Activated T-cell treated with anti-CD3 and anti-CD28 coated beads, Interleukin-2, amount 50 U/mL, for 72 hours (primary cell): ENCODE results near the gene CTTN. TPM values are rescaled to one million over a fixed set of nuclear protein-coding genes. Genes with fewer than 3 reads are reported as not detected.

Experiments
- ATAC-seq, 2 donors: fragments of 150-1000 bp; cut with Tn5 transposase; replicated peaks in 1 of 2; 2 replicates each; pipeline ENCODE4 v1.10.0; 2021; ENCODE audit warnings: moderate library complexity in 2 of 2, mild to moderate bottlenecking in 1 of 2
- DNase-seq, 2 donors: peaks; one replicate each; pipeline ENCODE4 v3.0.0; 2021 to 2022; ENCODE audit warnings: mixed read lengths in 1 of 2
- H3K27ac Mint-ChIP-seq: one replicate; pipeline ENCODE4 v1.8.0; 2022; ENCODE audit warnings: mild to moderate bottlenecking, moderate library complexity, mixed read lengths
- H3K27me3 Mint-ChIP-seq: one replicate; pipeline ENCODE4 v1.8.0; 2022; ENCODE audit warnings: low read depth, mixed read lengths
- H3K36me3 Mint-ChIP-seq, 2 donors: one replicate each; pipeline ENCODE4 v1.8.0; 2022; ENCODE audit warnings: mixed read lengths in 2 of 2, mild to moderate bottlenecking in 1 of 2; ENCODE audit not compliant: insufficient read depth in 2 of 2
- H3K4me1 Mint-ChIP-seq: one replicate; pipeline ENCODE4 v1.8.0; 2022; ENCODE audit warnings: low read depth, mixed read lengths
- H3K4me3 Mint-ChIP-seq, 2 donors: one replicate each; pipeline ENCODE4 v1.8.0; 2022; ENCODE audit warnings: mild to moderate bottlenecking in 2 of 2, mixed read lengths in 2 of 2, moderate library complexity in 2 of 2
- H3K9me3 Mint-ChIP-seq, 2 donors: one replicate each; pipeline ENCODE4 v1.8.0; 2022; ENCODE audit warnings: mixed read lengths in 2 of 2
- total RNA-seq, 2 donors: library from RNA; stranded (reverse); gene quantifications; one replicate each; pipeline ENCODE4 v1.2.3, GENCODE V29; 2022

The CTTN gene
- total RNA-seq, 2 donors from 2014 or later, result 29.5 to 42.9 TPM

GRCh38 chr11:70429724-70430521 is 31.6 kb downstream of the CTTN start:
- Mint-ChIP-seq H3K27ac (no peak overlapping the region), H3K4me3 (no peak overlapping the region), H3K4me1 (no peaks in the 10 kb centered on the region), H3K27me3 (no peaks in the 10 kb centered on the region), H3K36me3 (peaks cover 0 to 2% of the 10 kb centered on the region in 2 donors), H3K9me3 (no peaks in the 10 kb centered on the region)
- ATAC-seq (no peak), DNase-seq (no peak)

- H3K27me3 Mint-ChIP-seq, result no peaks in the 10 kb centered on the region
- H3K27ac Mint-ChIP-seq, result no peak overlapping the region
- no peaks in the 10 kb centered on the region for H3K9me3 Mint-ChIP-seq
- H3K4me1 Mint-ChIP-seq, result no peaks in the 10 kb centered on the region
- H3K36me3 Mint-ChIP-seq, result peaks cover 0 to under 1% of the 10 kb centered on the region in 2 donors
- DNase-seq (no peak), ATAC-seq (no peak)
- no peak overlapping the region for H3K4me3 Mint-ChIP-seq
Observed at GRCh38 chr11:70430671-70431574, 32.6 kb downstream of the CTTN start.

GRCh38 chr11:70431611-70432010 is 33.3 kb downstream of the CTTN start:
- Mint-ChIP-seq H3K4me1 (no peaks in the 10 kb centered on the region), H3K4me3 (no peak overlapping the region), H3K27me3 (no peaks in the 10 kb centered on the region), H3K36me3 (no peaks in the 10 kb centered on the region), H3K9me3 (no peaks in the 10 kb centered on the region), H3K27ac (no peak overlapping the region)
- no peak for DNase-seq
- no peak for ATAC-seq

- Mint-ChIP-seq H3K9me3 (no peaks in the 10 kb centered on the region), H3K4me1 (no peaks in the 10 kb centered on the region), H3K36me3 (no peaks in the 10 kb centered on the region), H3K27ac (no peak overlapping the region), H3K4me3 (no peak overlapping the region), H3K27me3 (no peaks in the 10 kb centered on the region)
- no peak for DNase-seq
- ATAC-seq, result no peak
Observed at GRCh38 chr11:70432065-70432464, 33.7 kb downstream of the CTTN start.

GRCh38 chr11:70432580-70432979 is 34.3 kb downstream of the CTTN start:
- ATAC-seq (no peak), DNase-seq (no peak)
- H3K36me3 Mint-ChIP-seq, result no peaks in the 10 kb centered on the region
- no peaks in the 10 kb centered on the region for H3K4me1 Mint-ChIP-seq
- H3K27ac Mint-ChIP-seq, result no peak overlapping the region
- H3K4me3 Mint-ChIP-seq, result no peak overlapping the region
- H3K9me3 Mint-ChIP-seq, result no peaks in the 10 kb centered on the region
- H3K27me3 Mint-ChIP-seq, result no peaks in the 10 kb centered on the region

GRCh38 chr11:70433038-70433437 is 34.7 kb downstream of the CTTN start:
- DNase-seq (no peak), ATAC-seq (no peak)
- H3K4me3 Mint-ChIP-seq, result no peak overlapping the region
- H3K36me3 Mint-ChIP-seq, result no peaks in the 10 kb centered on the region
- H3K4me1 Mint-ChIP-seq, result no peaks in the 10 kb centered on the region
- H3K27me3 Mint-ChIP-seq, result no peaks in the 10 kb centered on the region
- H3K9me3 Mint-ChIP-seq, result no peaks in the 10 kb centered on the region
- H3K27ac Mint-ChIP-seq, result no peak overlapping the region

GRCh38 chr11:70433526-70433925 is 35.2 kb downstream of the CTTN start:
- DNase-seq, result no peak
- no peak for ATAC-seq
- no peak overlapping the region for H3K27ac Mint-ChIP-seq
- H3K36me3 Mint-ChIP-seq, result no peaks in the 10 kb centered on the region
- H3K4me1 Mint-ChIP-seq, result no peaks in the 10 kb centered on the region
- no peaks in the 10 kb centered on the region for H3K27me3 Mint-ChIP-seq
- no peaks in the 10 kb centered on the region for H3K9me3 Mint-ChIP-seq
- no peak overlapping the region for H3K4me3 Mint-ChIP-seq

GRCh38 chr11:70433966-70434812 is 35.9 kb downstream of the CTTN start:
- H3K36me3 Mint-ChIP-seq, result no peaks in the 10 kb centered on the region
- DNase-seq, result no peak
- H3K9me3 Mint-ChIP-seq, result no peaks in the 10 kb centered on the region
- H3K27ac Mint-ChIP-seq, result no peak overlapping the region
- no peak overlapping the region for H3K4me3 Mint-ChIP-seq
- no peak for ATAC-seq
- no peaks in the 10 kb centered on the region for H3K4me1 Mint-ChIP-seq
- H3K27me3 Mint-ChIP-seq, result peaks cover 1% of the 10 kb centered on the region

GRCh38 chr11:70434813-70435278 is 36.5 kb downstream of the CTTN start:
- Mint-ChIP-seq H3K9me3 (no peaks in the 10 kb centered on the region), H3K4me1 (no peaks in the 10 kb centered on the region), H3K36me3 (no peaks in the 10 kb centered on the region), H3K4me3 (no peak overlapping the region), H3K27ac (no peak overlapping the region), H3K27me3 (peaks cover 7% of the 10 kb centered on the region)
- ATAC-seq (no peak), DNase-seq (no peak)

GRCh38 chr11:70435361-70435760 is 37.0 kb downstream of the CTTN start:
- no peak overlapping the region for H3K4me3 Mint-ChIP-seq
- H3K9me3 Mint-ChIP-seq, result no peaks in the 10 kb centered on the region
- H3K4me1 Mint-ChIP-seq, result no peaks in the 10 kb centered on the region
- H3K27me3 Mint-ChIP-seq, result peaks cover 7% of the 10 kb centered on the region
- ATAC-seq (no peak), DNase-seq (no peak)
- no peak overlapping the region for H3K27ac Mint-ChIP-seq
- H3K36me3 Mint-ChIP-seq, result no peaks in the 10 kb centered on the region

- H3K27me3 Mint-ChIP-seq, result peaks cover 7% of the 10 kb centered on the region
- H3K27ac Mint-ChIP-seq, result no peak overlapping the region
- no peak for DNase-seq
- no peak for ATAC-seq
- H3K4me3 Mint-ChIP-seq, result no peak overlapping the region
- no peaks in the 10 kb centered on the region for H3K36me3 Mint-ChIP-seq
- no peaks in the 10 kb centered on the region for H3K4me1 Mint-ChIP-seq
- H3K9me3 Mint-ChIP-seq, result no peaks in the 10 kb centered on the region
Observed at GRCh38 chr11:70435765-70436500, 37.6 kb downstream of the CTTN start.

GRCh38 chr11:70436501-70436860 is 38.2 kb downstream of the CTTN start:
- H3K4me1 Mint-ChIP-seq, result no peaks in the 10 kb centered on the region
- ATAC-seq (no peak), DNase-seq (no peak)
- H3K9me3 Mint-ChIP-seq, result no peaks in the 10 kb centered on the region
- H3K36me3 Mint-ChIP-seq, result no peaks in the 10 kb centered on the region
- H3K4me3 Mint-ChIP-seq, result no peak overlapping the region
- H3K27me3 Mint-ChIP-seq, result peaks cover 7% of the 10 kb centered on the region
- no peak overlapping the region for H3K27ac Mint-ChIP-seq
